GM21423 (cell line): ENCODE measurements around the gene API5.

ENCODE experiments used
- ATAC-seq: cut with Tn5 transposase; IDR thresholded peaks from one replicate; pipeline ENCODE4 v1.9.1; 2021; ENCODE audit warnings: mild to moderate bottlenecking, moderate library complexity; ENCODE audit not compliant: unreplicated experiment

The API5 gene

GRCh38 chr11:43358801-43359421, 47.1 kb downstream of the API5 start, which contains the start of gene TTC17:
Gene TTC17 (plus strand): TSS chr11:43358920. CDS start chr11:43358955, 35 bp downstream.
- peak; percentile 94 for ATAC-seq

- ATAC-seq = peak; percentile 42
Observed at GRCh38 chr11:43359422-43359818, 47.6 kb downstream of the API5 start.

- ATAC-seq = no peak
Observed at GRCh38 chr11:43360361-43361032, 48.7 kb downstream of the API5 start.

- no peak for ATAC-seq
Observed at GRCh38 chr11:43366677-43367076, 54.9 kb downstream of the API5 start.

- no peak for ATAC-seq
Observed at GRCh38 chr11:43367382-43368178, 55.8 kb downstream of the API5 start.

GRCh38 chr11:43376065-43376464, 64.3 kb downstream of the API5 start:
- no peak for ATAC-seq

- no peak for ATAC-seq
Observed at GRCh38 chr11:43376594-43376993, 64.8 kb downstream of the API5 start.

GRCh38 chr11:43377389-43377788, 65.6 kb downstream of the API5 start:
- ATAC-seq = no peak

- no peak for ATAC-seq
Observed at GRCh38 chr11:43378897-43379296, 67.1 kb downstream of the API5 start.

- ATAC-seq = no peak
Observed at GRCh38 chr11:43381802-43382201, 70.0 kb downstream of the API5 start.

GRCh38 chr11:43382614-43383013, 70.8 kb downstream of the API5 start:
- no peak for ATAC-seq

- no peak for ATAC-seq
Observed at GRCh38 chr11:43384393-43384792, 72.6 kb downstream of the API5 start.

- no peak for ATAC-seq
Observed at GRCh38 chr11:43392713-43393112, 80.9 kb downstream of the API5 start.

- ATAC-seq = no peak
Observed at GRCh38 chr11:43393765-43394355, 82.1 kb downstream of the API5 start.
